ENCODE data around the gene YIPF3.

DNA sequence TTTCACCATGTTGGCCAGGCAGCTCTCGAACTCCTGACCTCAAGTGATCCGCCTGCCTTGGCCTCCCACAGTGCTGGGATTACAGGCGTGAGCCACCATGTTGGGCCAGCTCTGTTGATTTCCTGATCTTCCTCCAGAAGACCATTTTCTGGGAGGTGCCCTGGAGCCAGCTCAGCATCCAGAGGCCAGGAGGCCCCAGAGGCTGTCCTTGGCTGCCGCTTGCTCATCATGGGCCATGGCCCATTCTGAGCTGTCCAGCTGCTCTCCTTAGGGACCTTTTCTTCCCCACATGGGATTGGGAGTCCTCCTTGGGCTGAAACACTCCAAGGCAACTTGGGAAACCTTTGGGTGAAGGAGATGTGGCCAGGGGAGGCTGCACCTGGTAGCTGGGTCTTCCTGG is 22.0 kb downstream of the YIPF3 start:
- TF ChIP-seq, protein P1, sequence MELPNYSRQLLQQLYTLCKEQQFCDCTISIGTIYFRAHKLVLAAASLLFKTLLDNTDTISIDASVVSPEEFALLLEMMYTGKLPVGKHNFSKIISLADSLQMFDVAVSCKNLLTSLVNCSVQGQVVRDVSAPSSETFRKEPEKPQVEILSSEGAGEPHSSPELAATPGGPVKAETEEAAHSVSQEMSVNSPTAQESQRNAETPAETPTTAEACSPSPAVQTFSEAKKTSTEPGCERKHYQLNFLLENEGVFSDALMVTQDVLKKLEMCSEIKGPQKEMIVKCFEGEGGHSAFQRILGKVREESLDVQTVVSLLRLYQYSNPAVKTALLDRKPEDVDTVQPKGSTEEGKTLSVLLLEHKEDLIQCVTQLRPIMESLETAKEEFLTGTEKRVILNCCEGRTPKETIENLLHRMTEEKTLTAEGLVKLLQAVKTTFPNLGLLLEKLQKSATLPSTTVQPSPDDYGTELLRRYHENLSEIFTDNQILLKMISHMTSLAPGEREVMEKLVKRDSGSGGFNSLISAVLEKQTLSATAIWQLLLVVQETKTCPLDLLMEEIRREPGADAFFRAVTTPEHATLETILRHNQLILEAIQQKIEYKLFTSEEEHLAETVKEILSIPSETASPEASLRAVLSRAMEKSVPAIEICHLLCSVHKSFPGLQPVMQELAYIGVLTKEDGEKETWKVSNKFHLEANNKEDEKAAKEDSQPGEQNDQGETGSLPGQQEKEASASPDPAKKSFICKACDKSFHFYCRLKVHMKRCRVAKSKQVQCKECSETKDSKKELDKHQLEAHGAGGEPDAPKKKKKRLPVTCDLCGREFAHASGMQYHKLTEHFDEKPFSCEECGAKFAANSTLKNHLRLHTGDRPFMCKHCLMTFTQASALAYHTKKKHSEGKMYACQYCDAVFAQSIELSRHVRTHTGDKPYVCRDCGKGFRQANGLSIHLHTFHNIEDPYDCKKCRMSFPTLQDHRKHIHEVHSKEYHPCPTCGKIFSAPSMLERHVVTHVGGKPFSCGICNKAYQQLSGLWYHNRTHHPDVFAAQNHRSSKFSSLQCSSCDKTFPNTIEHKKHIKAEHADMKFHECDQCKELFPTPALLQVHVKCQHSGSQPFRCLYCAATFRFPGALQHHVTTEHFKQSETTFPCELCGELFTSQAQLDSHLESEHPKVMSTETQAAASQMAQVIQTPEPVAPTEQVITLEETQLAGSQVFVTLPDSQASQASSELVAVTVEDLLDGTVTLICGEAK (IDR thresholded peaks at IDR 0.05; ENCODE audit: borderline replicate concordance) = no peak
- no peak for TF ChIP-seq TCF12 (IDR thresholded peaks at IDR 0.05; ENCODE audit: low read depth, low read length)
- TF ChIP-seq, protein P2, sequence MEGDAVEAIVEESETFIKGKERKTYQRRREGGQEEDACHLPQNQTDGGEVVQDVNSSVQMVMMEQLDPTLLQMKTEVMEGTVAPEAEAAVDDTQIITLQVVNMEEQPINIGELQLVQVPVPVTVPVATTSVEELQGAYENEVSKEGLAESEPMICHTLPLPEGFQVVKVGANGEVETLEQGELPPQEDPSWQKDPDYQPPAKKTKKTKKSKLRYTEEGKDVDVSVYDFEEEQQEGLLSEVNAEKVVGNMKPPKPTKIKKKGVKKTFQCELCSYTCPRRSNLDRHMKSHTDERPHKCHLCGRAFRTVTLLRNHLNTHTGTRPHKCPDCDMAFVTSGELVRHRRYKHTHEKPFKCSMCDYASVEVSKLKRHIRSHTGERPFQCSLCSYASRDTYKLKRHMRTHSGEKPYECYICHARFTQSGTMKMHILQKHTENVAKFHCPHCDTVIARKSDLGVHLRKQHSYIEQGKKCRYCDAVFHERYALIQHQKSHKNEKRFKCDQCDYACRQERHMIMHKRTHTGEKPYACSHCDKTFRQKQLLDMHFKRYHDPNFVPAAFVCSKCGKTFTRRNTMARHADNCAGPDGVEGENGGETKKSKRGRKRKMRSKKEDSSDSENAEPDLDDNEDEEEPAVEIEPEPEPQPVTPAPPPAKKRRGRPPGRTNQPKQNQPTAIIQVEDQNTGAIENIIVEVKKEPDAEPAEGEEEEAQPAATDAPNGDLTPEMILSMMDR (IDR thresholded peaks at IDR 0.05 in 2 of 3, conservative IDR thresholded peaks at IDR 0.05 in 1 of 3; ENCODE audit: control insufficient read depth in 2 of 3, extremely low read depth in 1 of 3, insufficient read depth in 1 of 3, low read depth in 3 of 3, low read length in 3 of 3) = no peak
- no peak for TF ChIP-seq TARDBP (IDR thresholded peaks at IDR 0.05; ENCODE audit: borderline replicate concordance)

Measured in GM12878 (cell line).